Daoy (cell line): ENCODE data around the gene PLA2G1B. TPM values are rescaled to one million over a fixed set of nuclear protein-coding genes. Genes with fewer than 3 reads are reported as not detected.

Experiments used
- total RNA-seq: library from RNA; depleted of rRNA; stranded (reverse); fragments of >200 nt; shearing (Covaris generic); gene quantifications from 2 replicates; pipeline ENCODE4 v1.2.3, GENCODE V29; 2014; rRNA removed

Gene PLA2G1B
- total RNA-seq, 1 experiment from 2014 or later: not detected

Other genes starting within 250 kb of the PLA2G1B start
- gene RAB35, start 211.0 kb downstream of the PLA2G1B start, total RNA-seq: 23.3 and 31.7 TPM in 2 replicates
- 106 and 117 TPM in 2 replicates for gene GCN1, start 133.1 kb downstream of the PLA2G1B start, total RNA-seq
- gene RPLP0, start 126.7 kb downstream of the PLA2G1B start, total RNA-seq: 3,089 and 3,166 TPM in 2 replicates
- 57.8 and 61.8 TPM in 2 replicates for gene PXN, start 62.0 kb downstream of the PLA2G1B start, total RNA-seq
- under 0.01 TPM in 2 replicates for gene RNU4-2, start 35.9 kb downstream of the PLA2G1B start, total RNA-seq
- gene RNU4-1, start 34.5 kb downstream of the PLA2G1B start, total RNA-seq: under 0.01 TPM in 2 replicates
- 1.8 and 5.6 TPM in 2 replicates for gene SIRT4, start 25.5 kb downstream of the PLA2G1B start, total RNA-seq
- gene MSI1, start 41.4 kb upstream of the PLA2G1B start, total RNA-seq: 0.33 and 3.1 TPM in 2 replicates
- 944 and 961 TPM in 2 replicates for gene COX6A1, start 110.3 kb upstream of the PLA2G1B start, total RNA-seq
- gene TRIAP1, start 118.6 kb upstream of the PLA2G1B start, total RNA-seq: 34.3 and 50.1 TPM in 2 replicates
- gene GATC, start 118.7 kb upstream of the PLA2G1B start, total RNA-seq: 30.8 and 35.4 TPM in 2 replicates
- 267 and 282 TPM in 2 replicates for gene SRSF9, start 142.0 kb upstream of the PLA2G1B start, total RNA-seq
- 483 and 582 TPM in 2 replicates for gene DYNLL1, start 168.3 kb upstream of the PLA2G1B start, total RNA-seq
- gene COQ5, start 201.4 kb upstream of the PLA2G1B start, total RNA-seq: 55.1 and 67.4 TPM in 2 replicates
- 74.5 and 92.7 TPM in 2 replicates for gene RNF10, start 206.6 kb upstream of the PLA2G1B start, total RNA-seq